HG03432 (cell line): ENCODE measurements around the gene LEF1.
A peak's percentile ranks its signal among the peaks of the same experiment; 100 is the strongest.

Experiments
- ATAC-seq: cut with Tn5 transposase; IDR thresholded peaks from one replicate; pipeline ENCODE4 v1.9.1; 2021; ENCODE audit warnings: mild to moderate bottlenecking, moderate library complexity; ENCODE audit not compliant: unreplicated experiment

LEF1 gene

DNA sequence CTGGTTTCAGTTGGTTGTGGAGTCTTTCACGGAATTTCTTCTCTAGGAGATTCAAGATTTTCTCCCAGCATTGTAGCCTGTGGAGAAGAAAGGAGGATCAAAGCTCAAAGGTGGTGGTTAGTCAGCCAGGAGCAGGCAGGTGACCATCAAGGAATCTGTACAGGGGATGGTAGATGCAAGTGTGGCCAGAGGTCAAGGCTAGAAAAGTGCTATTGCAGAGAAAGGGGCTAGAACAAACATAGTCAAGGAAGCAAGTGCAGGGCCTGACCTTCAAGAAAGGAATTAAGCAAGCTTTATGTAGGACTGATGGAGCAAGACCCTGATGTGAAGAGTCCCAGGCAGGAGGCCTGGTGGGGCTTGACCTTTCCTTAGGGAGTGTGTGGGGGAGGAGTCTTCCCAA lies 162.9 kb downstream of the LEF1 start:
- no peak for ATAC-seq

DNA sequence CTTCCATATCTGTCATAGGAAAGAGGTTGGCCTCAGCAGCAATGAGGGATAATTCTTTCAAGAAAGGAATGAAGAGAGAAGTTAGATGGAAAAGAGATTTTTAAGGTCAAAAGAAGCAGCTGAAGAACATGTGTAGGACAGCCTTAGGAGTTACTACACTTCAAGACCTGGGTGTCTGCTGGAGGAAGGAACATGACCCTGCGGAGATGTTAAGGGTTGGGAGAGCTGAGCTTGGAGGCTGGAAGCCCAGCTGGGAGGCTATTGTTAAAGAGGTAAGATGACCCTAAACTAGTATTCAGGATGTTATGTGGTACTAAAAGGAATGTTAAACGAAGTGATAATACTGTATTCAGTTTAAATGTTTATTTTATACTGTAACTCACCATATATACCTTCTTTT lies 164.1 kb downstream of the LEF1 start:
- no peak for ATAC-seq

DNA sequence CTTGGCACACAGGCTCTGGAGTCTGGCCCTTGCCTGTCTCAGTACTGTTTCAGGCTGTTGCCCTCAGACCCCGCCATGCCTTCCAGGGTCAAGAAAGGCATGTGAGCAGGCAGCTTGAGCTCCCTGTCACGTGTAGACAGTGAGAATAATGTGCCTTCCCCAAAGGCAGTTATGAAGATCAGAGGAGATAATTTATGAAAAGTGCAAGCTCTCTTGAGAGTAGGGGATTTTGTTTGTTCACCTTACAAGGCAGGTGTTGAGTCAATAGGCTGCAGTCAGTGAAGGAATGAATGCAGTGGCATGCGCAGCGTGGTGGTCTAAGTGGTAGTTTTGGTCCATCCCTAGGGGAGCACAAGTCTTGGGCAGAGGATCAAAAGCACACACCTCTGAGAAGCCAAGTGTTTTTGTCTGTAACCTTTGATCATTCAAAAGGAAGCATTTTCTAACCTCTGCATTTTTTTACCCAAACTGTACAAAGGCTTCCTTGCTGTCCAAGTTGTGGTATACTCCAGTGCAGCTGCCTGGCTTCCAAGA lies 164.7 kb downstream of the LEF1 start:
- ATAC-seq = peak; percentile 59

DNA sequence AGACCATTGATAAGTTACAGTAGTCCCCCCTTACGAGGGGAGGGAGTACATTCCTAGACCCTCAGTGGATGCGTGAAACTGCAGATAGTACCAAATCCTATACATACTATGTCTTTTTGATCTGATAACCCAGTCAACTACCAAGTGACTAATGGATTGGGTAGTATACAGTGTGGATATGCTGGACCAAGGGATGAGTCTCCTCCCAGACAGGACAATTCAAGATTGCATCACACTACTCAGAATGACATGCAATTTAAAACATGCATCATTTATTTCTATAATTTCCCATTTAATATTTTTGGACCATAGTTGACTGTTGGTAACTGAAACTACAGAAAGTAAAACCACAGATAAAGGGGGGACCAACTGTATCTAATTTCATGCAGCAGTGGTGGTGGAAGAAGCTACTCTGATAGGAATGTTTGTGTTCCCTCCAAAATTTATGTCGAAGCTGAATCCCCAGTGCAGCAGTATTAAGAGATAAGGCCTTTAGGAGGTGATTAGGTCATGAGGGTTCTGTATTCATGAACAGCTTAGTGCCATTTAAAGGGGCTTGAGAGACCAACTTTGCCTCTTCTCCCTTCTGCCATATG lies 167.1 kb downstream of the LEF1 start:
- no peak for ATAC-seq

DNA sequence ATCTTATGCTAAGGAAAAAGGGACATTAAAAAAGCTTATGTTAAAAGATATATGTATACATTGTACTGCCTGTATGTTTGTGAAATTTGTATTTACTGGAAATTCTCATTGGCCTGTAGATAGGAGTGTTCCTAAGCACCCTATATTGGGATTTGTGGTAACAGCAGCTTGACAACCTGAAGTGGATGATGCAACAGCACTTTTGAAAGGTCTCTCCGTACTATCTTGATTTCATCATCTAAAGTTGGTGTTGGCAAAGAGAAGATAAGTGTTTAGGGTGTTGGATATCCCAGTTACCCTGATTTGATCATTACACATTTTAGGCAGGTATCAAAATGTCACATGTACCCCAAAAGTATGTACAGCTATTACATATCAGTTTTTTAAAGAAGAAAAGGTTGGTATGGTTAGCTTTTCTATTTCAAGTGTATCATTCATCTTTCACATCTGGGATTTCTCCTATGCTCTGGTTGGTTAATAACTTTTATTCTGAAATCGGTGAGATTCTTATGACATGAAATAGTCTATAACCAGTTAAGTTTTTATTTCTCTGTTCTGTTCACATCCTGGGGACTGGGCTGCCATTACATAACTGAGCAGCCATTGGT lies 168.7 kb downstream of the LEF1 start:
- ATAC-seq = no peak

DNA sequence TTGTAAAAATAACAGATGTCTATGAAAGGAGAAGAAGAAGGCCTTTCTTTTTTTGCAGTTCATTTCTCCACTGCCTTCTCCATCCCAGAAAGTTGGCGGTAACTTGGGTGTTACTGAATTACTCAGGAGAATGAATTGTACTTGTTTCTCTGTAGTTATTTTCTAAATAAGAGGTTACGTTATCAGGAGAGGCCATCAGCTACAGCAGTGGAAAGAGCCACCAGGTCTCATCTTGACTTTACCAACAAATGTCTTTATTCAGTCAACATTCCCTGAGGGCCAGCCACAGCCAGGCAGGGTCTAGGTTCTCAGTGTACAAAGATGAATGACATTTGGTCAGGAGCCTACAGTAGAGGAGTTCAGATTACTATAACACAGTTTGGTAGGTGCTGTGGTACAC lies 170.9 kb downstream of the LEF1 start:
- ATAC-seq = no peak
